Measurements from ENCODE around the gene ITSN1. TPM values are rescaled to one million over a fixed set of nuclear protein-coding genes. Genes with fewer than 3 reads are reported as not detected.

Gene ITSN1
- total RNA-seq, 1 donor = 57.0 TPM

- peak; percentile 69 for DNase-seq (ENCODE audit: low read depth)
- TF ChIP-seq CTCF (IDR thresholded peaks at IDR 0.05; ENCODE audit: insufficient read depth, low read depth, low read length) = peak; percentile 55
- no peak overlapping the region for H3K4me3 ChIP-seq (ENCODE audit: low read depth, low read length)
These were observed 259.3 kb downstream of the ITSN1 start for GRCh38 chr21:33901412-33902288.

- H3K4me3 ChIP-seq (ENCODE audit: low read depth, low read length) = no peak overlapping the region
- DNase-seq (ENCODE audit: low read depth) = no peak
- no peak for TF ChIP-seq CTCF (IDR thresholded peaks at IDR 0.05; ENCODE audit: insufficient read depth, low read depth, low read length)
These were observed 260.0 kb downstream of the ITSN1 start for GRCh38 chr21:33902349-33902748.

GRCh38 chr21:33904041-33904440 lies 261.7 kb downstream of the ITSN1 start:
- no peak overlapping the region for H3K4me3 ChIP-seq (ENCODE audit: low read depth, low read length)
- no peak for DNase-seq (ENCODE audit: low read depth)

GRCh38 chr21:33908760-33909159 lies 266.5 kb downstream of the ITSN1 start:
- DNase-seq (ENCODE audit: low read depth) = no peak
- H3K4me3 ChIP-seq (ENCODE audit: low read depth, low read length) = no peak overlapping the region
- no peak for TF ChIP-seq CTCF (IDR thresholded peaks at IDR 0.05; ENCODE audit: insufficient read depth, low read depth, low read length)

More at GRCh38 chr21:33904041-33904440, 261.7 kb downstream of the ITSN1 start:
- TF ChIP-seq CTCF (IDR thresholded peaks at IDR 0.05; ENCODE audit: insufficient read depth, low read depth, low read length) = no peak

- no peak for TF ChIP-seq CTCF (IDR thresholded peaks at IDR 0.05; ENCODE audit: insufficient read depth, low read depth, low read length)
- H3K4me3 ChIP-seq (ENCODE audit: low read depth, low read length) = no peak overlapping the region
- DNase-seq (ENCODE audit: low read depth) = no peak
These were observed 267.5 kb downstream of the ITSN1 start for GRCh38 chr21:33909756-33910155.

GRCh38 chr21:33914188-33914587 lies 271.9 kb downstream of the ITSN1 start:
- TF ChIP-seq CTCF (IDR thresholded peaks at IDR 0.05; ENCODE audit: insufficient read depth, low read depth, low read length) = no peak
- no peak for DNase-seq (ENCODE audit: low read depth)
- no peak overlapping the region for H3K4me3 ChIP-seq (ENCODE audit: low read depth, low read length)
